ENCODE data around the gene UBE2J2. TPM values are rescaled to one million over a fixed set of nuclear protein-coding genes. Genes with fewer than 3 reads are reported as not detected.

UBE2J2 gene
- total RNA-seq, 1 donor from 2014 or later, result 49.3 TPM

DNA sequence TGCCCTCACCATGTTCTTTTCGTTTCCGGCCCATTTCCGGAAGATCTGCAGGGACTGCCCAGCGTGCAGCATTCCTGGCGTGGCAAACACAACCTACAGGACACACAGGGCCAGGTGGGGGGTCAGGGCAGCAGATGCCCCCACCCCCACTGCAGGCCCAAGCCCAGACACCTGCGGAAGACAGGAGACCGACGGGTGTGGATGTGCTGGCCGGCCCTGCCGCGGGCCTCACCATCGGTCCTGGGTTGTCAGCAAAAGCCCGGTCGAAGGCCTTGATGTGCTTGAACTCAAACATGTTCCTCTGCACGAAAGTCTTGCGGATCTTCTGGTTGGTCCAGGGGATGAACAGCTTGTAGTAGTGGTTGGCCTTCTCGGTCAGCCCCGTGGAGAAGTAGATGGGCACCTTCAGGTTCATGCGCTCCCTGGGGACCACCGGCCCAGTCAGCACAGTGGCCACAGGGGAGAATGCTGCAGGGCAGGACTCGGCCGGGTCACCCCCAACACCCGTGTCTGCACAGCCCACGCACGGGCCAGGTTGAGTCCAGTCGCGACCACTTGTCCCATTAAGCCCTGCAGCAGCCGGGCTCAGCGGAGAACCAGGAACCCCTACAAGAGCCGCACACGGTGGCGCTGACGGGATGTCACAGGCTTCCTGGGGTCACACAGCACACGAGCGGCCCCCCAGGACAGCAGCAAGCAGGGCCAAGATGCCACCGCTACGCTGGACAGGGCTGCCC is 40.0 kb upstream of the UBE2J2 start:
- TF ChIP-seq CTCF (conservative IDR thresholded peaks at IDR 0.05; ENCODE audit: low read depth, low read length), result no peak
- DNase-seq (ENCODE audit: low read depth), result no peak
- no peak overlapping the region for H3K4me3 ChIP-seq (ENCODE audit: low read depth, low read length)

GRCh38 chr1:1312450-1313314 is 39.0 kb upstream of the UBE2J2 start:
- no peak for TF ChIP-seq CTCF (conservative IDR thresholded peaks at IDR 0.05; ENCODE audit: low read depth, low read length)
- DNase-seq (ENCODE audit: low read depth), result no peak

GRCh38 chr1:1311107-1312104 is 37.8 kb upstream of the UBE2J2 start:
- H3K4me3 ChIP-seq (ENCODE audit: low read depth, low read length), result no peak overlapping the region
- TF ChIP-seq CTCF (conservative IDR thresholded peaks at IDR 0.05; ENCODE audit: low read depth, low read length), result no peak
- no peak for DNase-seq (ENCODE audit: low read depth)

More at GRCh38 chr1:1312450-1313314, 39.0 kb upstream of the UBE2J2 start:
- H3K4me3 ChIP-seq (ENCODE audit: low read depth, low read length), result no peak overlapping the region

GRCh38 chr1:1310476-1311053 is 36.9 kb upstream of the UBE2J2 start:
- no peak for TF ChIP-seq CTCF (conservative IDR thresholded peaks at IDR 0.05; ENCODE audit: low read depth, low read length)
- no peak overlapping the region for H3K4me3 ChIP-seq (ENCODE audit: low read depth, low read length)

GRCh38 chr1:1310109-1310385 is 36.4 kb upstream of the UBE2J2 start:
- no peak for DNase-seq (ENCODE audit: low read depth)
- H3K4me3 ChIP-seq (ENCODE audit: low read depth, low read length), result no peak overlapping the region
- TF ChIP-seq CTCF (conservative IDR thresholded peaks at IDR 0.05; ENCODE audit: low read depth, low read length), result no peak

More at GRCh38 chr1:1310476-1311053, 36.9 kb upstream of the UBE2J2 start:
- no peak for DNase-seq (ENCODE audit: low read depth)
